ENCODE data around the gene PIGA. TPM values are rescaled to one million over a fixed set of nuclear protein-coding genes. Genes with fewer than 3 reads are reported as not detected.
"Not testable (repeated sequence)": the region's sequence is repeated elsewhere in the genome, so short reads cannot be mapped to it uniquely, and the experiment has no call there.

Gene PIGA
- total RNA-seq, 2 experiments from 2014 or later = 27.8 to 31.7 TPM

GRCh38 chrX:15310117-15310516 lies 25.2 kb downstream of the PIGA start:
- CTCF ChIA-PET = no interaction called here
- no peak overlapping the region for H3K4me3 Mint-ChIP-seq
- no peak overlapping the region for H3K27ac Mint-ChIP-seq
- POLR2A ChIA-PET = no interaction called here
- no peaks in the 10 kb centered on the region for H3K9me3 Mint-ChIP-seq
- no peaks in the 10 kb centered on the region for H3K27me3 Mint-ChIP-seq
- no peak for DNase-seq
- H3K36me3 Mint-ChIP-seq (ENCODE audit: low read depth) = no peaks in the 10 kb centered on the region
- no peaks in the 10 kb centered on the region for H3K4me1 Mint-ChIP-seq

- POLR2A ChIA-PET; H3K36me3 Mint-ChIP-seq (ENCODE audit: low read depth); H3K9me3 Mint-ChIP-seq; H3K27me3 Mint-ChIP-seq; H3K27ac Mint-ChIP-seq; CTCF ChIA-PET; H3K4me3 Mint-ChIP-seq; DNase-seq: not testable (repeated sequence)
- peaks cover 12% of the 10 kb centered on the region for H3K4me1 Mint-ChIP-seq
Observed at GRCh38 chrX:15305899-15306298, 29.4 kb downstream of the PIGA start.

- Mint-ChIP-seq H3K27me3 (no peaks in the 10 kb centered on the region), H3K27ac (no peak overlapping the region), H3K36me3 (ENCODE audit: low read depth) (no peaks in the 10 kb centered on the region), H3K4me3 (no peak overlapping the region), H3K4me1 (peaks cover 21% of the 10 kb centered on the region), H3K9me3 (no peaks in the 10 kb centered on the region)
- POLR2A ChIA-PET = interaction anchor here (0.9 kb wide), 2 partner anchors 33 to 57 kb away, joined by 3 to 4 read pairs; no protein-coding TSS in a partner anchor
- CTCF ChIA-PET = no interaction called here
- DNase-seq = peak; percentile 43
Observed at GRCh38 chrX:15301924-15302323, 33.4 kb downstream of the PIGA start.

GRCh38 chrX:15299941-15300851 lies 35.1 kb downstream of the PIGA start:
- DNase-seq = no peak
- no peak overlapping the region for H3K4me3 Mint-ChIP-seq
- no peaks in the 10 kb centered on the region for H3K36me3 Mint-ChIP-seq (ENCODE audit: low read depth)
- no peaks in the 10 kb centered on the region for H3K27me3 Mint-ChIP-seq
- ChIA-PET POLR2A (no interaction called here), CTCF (interaction anchor here (0.7 to 2.6 kb wide), 5 partner anchors 10 to 167 kb away, joined by 3 to 9 read pairs (median 3); partner anchors contain the start of gene PIGA)
- peaks cover 21% of the 10 kb centered on the region for H3K4me1 Mint-ChIP-seq
- no peaks in the 10 kb centered on the region for H3K9me3 Mint-ChIP-seq
- no peak overlapping the region for H3K27ac Mint-ChIP-seq

GRCh38 chrX:15298780-15299179 lies 36.5 kb downstream of the PIGA start:
- DNase-seq = no peak
- Mint-ChIP-seq H3K9me3 (no peaks in the 10 kb centered on the region), H3K4me3 (no peak overlapping the region), H3K36me3 (ENCODE audit: low read depth) (no peaks in the 10 kb centered on the region), H3K27me3 (no peaks in the 10 kb centered on the region), H3K27ac (no peak overlapping the region), H3K4me1 (peaks cover 21% of the 10 kb centered on the region)
- POLR2A ChIA-PET = no interaction called here
- CTCF ChIA-PET = interaction anchor here (0.6 to 2.6 kb wide), 2 partner anchors 162 to 169 kb away, joined by 4 to 9 read pairs; no protein-coding TSS in a partner anchor

GRCh38 chrX:15298201-15298600 lies 37.1 kb downstream of the PIGA start:
- no peaks in the 10 kb centered on the region for H3K36me3 Mint-ChIP-seq (ENCODE audit: low read depth)
- H3K4me3 Mint-ChIP-seq = no peak overlapping the region
- no peak for DNase-seq
- ChIA-PET CTCF (interaction anchor here (0.6 kb wide), 1 partner anchor 163 kb away, joined by 4 read pairs; no protein-coding TSS in a partner anchor), POLR2A (no interaction called here)
- no peaks in the 10 kb centered on the region for H3K9me3 Mint-ChIP-seq
- H3K4me1 Mint-ChIP-seq = peaks cover 21% of the 10 kb centered on the region
- H3K27me3 Mint-ChIP-seq = no peaks in the 10 kb centered on the region
- no peak overlapping the region for H3K27ac Mint-ChIP-seq

- DNase-seq = no peak
- Mint-ChIP-seq H3K9me3 (no peaks in the 10 kb centered on the region), H3K4me3 (no peak overlapping the region), H3K36me3 (ENCODE audit: low read depth) (no peaks in the 10 kb centered on the region), H3K27me3 (no peaks in the 10 kb centered on the region), H3K27ac (no peak overlapping the region), H3K4me1 (peaks cover 6% of the 10 kb centered on the region)
- ChIA-PET POLR2A (no interaction called here), CTCF (no interaction called here)
Observed at GRCh38 chrX:15293451-15293850, 41.9 kb downstream of the PIGA start.

- no peak for DNase-seq
- peaks cover 2% of the 10 kb centered on the region for H3K4me1 Mint-ChIP-seq
- POLR2A ChIA-PET = no interaction called here
Observed at GRCh38 chrX:15292861-15293260, 42.5 kb downstream of the PIGA start.

GRCh38 chrX:15277604-15278003 lies 57.7 kb downstream of the PIGA start:
- no peaks in the 10 kb centered on the region for H3K9me3 Mint-ChIP-seq
- ChIA-PET POLR2A (no interaction called here), CTCF (no interaction called here)
- DNase-seq = no peak
- H3K4me1 Mint-ChIP-seq = no peaks in the 10 kb centered on the region
- H3K36me3 Mint-ChIP-seq (ENCODE audit: low read depth) = no peaks in the 10 kb centered on the region
- H3K27ac Mint-ChIP-seq = no peak overlapping the region
- H3K27me3 Mint-ChIP-seq = peaks cover 9% of the 10 kb centered on the region
- no peak overlapping the region for H3K4me3 Mint-ChIP-seq

More at GRCh38 chrX:15292861-15293260, 42.5 kb downstream of the PIGA start:
- Mint-ChIP-seq H3K27me3 (no peaks in the 10 kb centered on the region), H3K27ac (no peak overlapping the region), H3K4me3 (no peak overlapping the region), H3K36me3 (ENCODE audit: low read depth) (no peaks in the 10 kb centered on the region), H3K9me3 (no peaks in the 10 kb centered on the region)
- CTCF ChIA-PET = no interaction called here

GRCh38 chrX:15274946-15275345 lies 60.4 kb downstream of the PIGA start:
- no peaks in the 10 kb centered on the region for H3K36me3 Mint-ChIP-seq (ENCODE audit: low read depth)
- CTCF ChIA-PET = no interaction called here

GRCh38 chrX:15273275-15273674 lies 62.0 kb downstream of the PIGA start:
- H3K27me3 Mint-ChIP-seq; H3K36me3 Mint-ChIP-seq (ENCODE audit: low read depth); H3K4me1 Mint-ChIP-seq; POLR2A ChIA-PET; DNase-seq; H3K27ac Mint-ChIP-seq; H3K4me3 Mint-ChIP-seq; CTCF ChIA-PET; H3K9me3 Mint-ChIP-seq: not testable (repeated sequence)

More at GRCh38 chrX:15274946-15275345, 60.4 kb downstream of the PIGA start:
- Mint-ChIP-seq H3K27ac (no peak overlapping the region), H3K4me3 (no peak overlapping the region), H3K27me3 (no peaks in the 10 kb centered on the region), H3K9me3 (no peaks in the 10 kb centered on the region), H3K4me1 (peaks cover 5% of the 10 kb centered on the region)
- DNase-seq = no peak
- POLR2A ChIA-PET = no interaction called here

- no peaks in the 10 kb centered on the region for H3K27me3 Mint-ChIP-seq
- no peak overlapping the region for H3K27ac Mint-ChIP-seq
- H3K4me3 Mint-ChIP-seq = no peak overlapping the region
- CTCF ChIA-PET = no interaction called here
- POLR2A ChIA-PET = no interaction called here
- H3K4me1 Mint-ChIP-seq = peaks cover 10% of the 10 kb centered on the region
- no peaks in the 10 kb centered on the region for H3K9me3 Mint-ChIP-seq
- no peaks in the 10 kb centered on the region for H3K36me3 Mint-ChIP-seq (ENCODE audit: low read depth)
- no peak for DNase-seq
Observed at GRCh38 chrX:15271757-15272156, 63.6 kb downstream of the PIGA start.

GRCh38 chrX:15269618-15270521 lies 65.5 kb downstream of the PIGA start, which contains the start of gene ASB9:
Gene ASB9 (minus strand): TSS chrX:15270083. CDS start chrX:15269874, 209 bp downstream.
- Mint-ChIP-seq H3K36me3 (ENCODE audit: low read depth) (no peaks in the 10 kb centered on the region), H3K27ac (no peak within 1 kb of the TSS), H3K9me3 (no peaks in the 10 kb centered on the region), H3K4me1 (peaks cover 10% of the 10 kb centered on the region), H3K27me3 (no peaks in the 10 kb centered on the region), H3K4me3 (peak within 1 kb of the TSS; percentile 32)
- CTCF ChIA-PET = interaction anchor here (1.1 kb wide), 1 partner anchor 26 kb away, joined by 3 read pairs; no protein-coding TSS in a partner anchor
- DNase-seq = peak; percentile 15
- POLR2A ChIA-PET = no interaction called here
